Natural killer cell (primary cell): ENCODE data around the gene DCDC1. TPM values are rescaled to one million over a fixed set of nuclear protein-coding genes. Genes with fewer than 3 reads are reported as not detected.

Experiments used
- ATAC-seq, 3 donors: fragments of 150-1000 bp in 2 of 3; fragments of 200-7000 bp in 1 of 3; cut with Tn5 transposase; 1 replicate in 1 of 3; 2 replicates in 2 of 3; pipeline ENCODE4 v1.10.0; 2021; ENCODE audit warnings: mild to moderate bottlenecking in 2 of 3, moderate library complexity in 2 of 3
- DNase-seq, 2 donors: peaks; one replicate each; pipeline versions ENCODE4 v3.0.0 to v3.0.0-alpha.2; 2013 to 2021; ENCODE audit warnings: mixed read lengths in 1 of 2
- H3K27ac ChIP-seq: one replicate; pipeline ENCODE4 v1.5.1; 2013; ENCODE audit warnings: mild to moderate bottlenecking, low read length
- H3K27me3 ChIP-seq: one replicate; pipeline ENCODE4 v1.6.1; 2013; ENCODE audit warnings: low read length; ENCODE audit not compliant: control insufficient read depth, insufficient read depth
- H3K36me3 ChIP-seq: one replicate; pipeline ENCODE4 v1.6.1; 2013; ENCODE audit warnings: low read length; ENCODE audit not compliant: control insufficient read depth, insufficient read depth
- H3K4me1 ChIP-seq: one replicate; pipeline ENCODE4 v1.6.1; 2013; ENCODE audit warnings: low read length; ENCODE audit not compliant: control insufficient read depth, insufficient read depth
- H3K4me3 ChIP-seq: one replicate; pipeline ENCODE4 v1.5.1; 2013; ENCODE audit warnings: low read length
- H3K9me3 ChIP-seq: one replicate; pipeline ENCODE4 v1.6.1; 2013; ENCODE audit warnings: low read length; ENCODE audit not compliant: control insufficient read depth, insufficient read depth
- H3K27ac Mint-ChIP-seq, 2 donors: one replicate each; pipeline ENCODE4 v1.8.0; 2022; ENCODE audit warnings: mild to moderate bottlenecking in 2 of 2, mixed read lengths in 2 of 2, moderate library complexity in 1 of 2
- H3K27me3 Mint-ChIP-seq, 2 donors: one replicate each; pipeline ENCODE4 v1.8.0; 2022; ENCODE audit warnings: low read depth in 2 of 2, mixed read lengths in 2 of 2
- H3K36me3 Mint-ChIP-seq: one replicate; pipeline ENCODE4 v1.8.0; 2022; ENCODE audit warnings: mixed read lengths
- H3K4me1 Mint-ChIP-seq, 2 donors: one replicate each; pipeline ENCODE4 v1.8.0; 2022; ENCODE audit warnings: mixed read lengths in 2 of 2
- H3K4me3 Mint-ChIP-seq: one replicate; pipeline ENCODE4 v1.8.0; 2022; ENCODE audit warnings: mild to moderate bottlenecking, moderate library complexity, mixed read lengths
- H3K9me3 Mint-ChIP-seq, 2 donors: one replicate each; pipeline ENCODE4 v1.8.0; 2022; ENCODE audit warnings: mixed read lengths in 2 of 2
- WGBS: methylation state at CpG from one replicate; pipeline ENCODE4 v1.1.7; 2013; ENCODE audit warnings: missing lambda C conversion rate; ENCODE audit not compliant: insufficient coverage; 5-methylcytosine and 5-hydroxymethylcytosine counted together
- intact Hi-C: fragments of 100-400 bp; cut with micrococcal nuclease; formaldehyde crosslinking; loops from one replicate; pipeline ENCODE4 v1.14.2; 2022
- total RNA-seq, 4 donors: library from RNA; stranded (reverse); fragments of 120-200 nt in 1 of 4; gene quantifications; one replicate each; pipeline versions ENCODE4 v1.2.3 to v1.2.4, GENCODE V29; 2013 to 2022
- TF ChIP-seq, protein P1 (sequence below): fragments of 200-600 bp; IDR thresholded peaks from one replicate; pipeline ENCODE4 v1.8.0; 2022; ENCODE audit warnings: antibody characterized with exemption

The DCDC1 gene
- total RNA-seq, 3 donors from 2014 or later (not counting 1 experiment from before 2014, with no cell fraction given) = not detected

DNA sequence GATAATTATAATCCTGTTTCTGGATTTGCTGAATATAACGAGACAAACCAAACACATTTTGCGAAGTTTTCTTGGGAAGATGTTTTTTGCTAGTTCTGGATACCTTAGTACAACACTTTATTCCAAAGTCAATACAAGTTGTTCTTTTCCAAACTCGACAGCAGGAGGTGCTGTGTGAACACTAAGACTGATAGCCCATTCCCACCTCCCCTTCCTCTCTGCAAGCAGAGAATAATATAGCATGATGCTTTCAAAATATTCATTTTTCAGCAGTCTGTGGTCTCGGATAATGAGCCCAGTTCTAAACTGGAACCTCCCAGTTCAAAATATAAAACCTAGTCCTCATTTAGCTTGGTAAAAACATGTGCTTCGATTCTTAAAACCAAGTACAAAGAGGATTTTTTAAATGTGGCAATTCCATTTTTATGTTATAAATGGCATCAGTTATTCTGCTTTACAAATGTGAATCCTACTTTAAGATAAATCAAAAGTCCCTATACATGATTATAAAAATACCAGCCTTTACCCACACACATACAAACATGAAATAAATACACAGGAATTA, 129.1 kb downstream of the DCDC1 start:
- Mint-ChIP-seq H3K36me3 (no peaks in the 10 kb centered on the region), H3K27ac (no peak overlapping the region), H3K4me3 (no peak overlapping the region), H3K4me1 (no peaks in the 10 kb centered on the region), H3K27me3 (no peaks in the 10 kb centered on the region), H3K9me3 (no peaks in the 10 kb centered on the region)
- WGBS = 10% methylated on average over 2 of the region's 5 CpGs
- no peak overlapping the region for H3K4me3 ChIP-seq
- ATAC-seq (no peak), DNase-seq (peak in 1 of 2 donors; percentile 58)
- no peaks in the 10 kb centered on the region for H3K27me3 ChIP-seq
- no peaks in the 10 kb centered on the region for H3K36me3 ChIP-seq
- intact Hi-C loops = no loop called here
- H3K27ac ChIP-seq = no peak overlapping the region
- TF ChIP-seq, protein P1, sequence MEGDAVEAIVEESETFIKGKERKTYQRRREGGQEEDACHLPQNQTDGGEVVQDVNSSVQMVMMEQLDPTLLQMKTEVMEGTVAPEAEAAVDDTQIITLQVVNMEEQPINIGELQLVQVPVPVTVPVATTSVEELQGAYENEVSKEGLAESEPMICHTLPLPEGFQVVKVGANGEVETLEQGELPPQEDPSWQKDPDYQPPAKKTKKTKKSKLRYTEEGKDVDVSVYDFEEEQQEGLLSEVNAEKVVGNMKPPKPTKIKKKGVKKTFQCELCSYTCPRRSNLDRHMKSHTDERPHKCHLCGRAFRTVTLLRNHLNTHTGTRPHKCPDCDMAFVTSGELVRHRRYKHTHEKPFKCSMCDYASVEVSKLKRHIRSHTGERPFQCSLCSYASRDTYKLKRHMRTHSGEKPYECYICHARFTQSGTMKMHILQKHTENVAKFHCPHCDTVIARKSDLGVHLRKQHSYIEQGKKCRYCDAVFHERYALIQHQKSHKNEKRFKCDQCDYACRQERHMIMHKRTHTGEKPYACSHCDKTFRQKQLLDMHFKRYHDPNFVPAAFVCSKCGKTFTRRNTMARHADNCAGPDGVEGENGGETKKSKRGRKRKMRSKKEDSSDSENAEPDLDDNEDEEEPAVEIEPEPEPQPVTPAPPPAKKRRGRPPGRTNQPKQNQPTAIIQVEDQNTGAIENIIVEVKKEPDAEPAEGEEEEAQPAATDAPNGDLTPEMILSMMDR = no peak
- H3K9me3 ChIP-seq = no peaks in the 10 kb centered on the region
- no peaks in the 10 kb centered on the region for H3K4me1 ChIP-seq

DNA sequence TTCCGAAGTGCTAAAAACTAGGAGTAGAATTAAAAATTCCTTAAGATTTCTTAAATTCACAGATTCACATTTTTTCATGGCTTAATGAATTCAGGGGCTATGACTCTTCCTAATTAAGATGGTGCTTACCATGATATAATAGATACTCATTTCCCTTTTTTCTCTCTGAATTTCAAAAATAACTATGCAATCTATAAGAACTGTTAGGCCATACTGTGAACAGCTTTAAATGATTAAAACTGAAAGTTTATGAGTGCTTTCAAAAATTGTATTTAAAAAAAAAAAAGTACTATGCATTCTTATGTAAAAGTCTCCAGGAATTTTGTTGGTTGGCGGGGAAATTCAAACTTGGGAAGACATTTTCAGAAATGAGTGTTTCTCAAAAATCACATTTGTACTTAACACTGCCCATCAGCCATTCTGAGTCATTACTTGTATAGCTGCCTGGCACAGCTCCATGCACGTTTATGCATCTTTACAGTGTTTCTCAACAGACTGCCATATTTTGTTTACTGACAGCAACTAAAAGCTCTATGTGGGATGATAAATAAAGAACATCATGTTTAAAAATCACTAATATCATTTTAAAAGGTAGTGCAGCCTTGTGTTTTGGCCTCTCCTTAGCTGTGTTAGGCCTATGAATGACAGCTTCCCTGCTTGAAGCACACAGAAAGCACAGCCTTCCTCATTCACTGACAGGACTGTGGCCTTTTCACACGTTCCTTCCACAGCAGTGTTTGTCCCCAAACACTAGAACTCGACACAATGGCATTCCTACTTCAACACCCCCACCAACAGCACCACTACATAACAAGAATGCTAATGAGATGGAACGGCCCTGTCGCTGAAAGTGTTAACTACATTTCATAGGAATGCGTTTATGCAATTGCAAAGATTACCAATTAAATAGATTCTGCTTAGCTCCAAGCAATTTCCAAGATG, 131.4 kb downstream of the DCDC1 start:
- no peaks in the 10 kb centered on the region for H3K27me3 Mint-ChIP-seq
- no peaks in the 10 kb centered on the region for H3K4me1 ChIP-seq
- H3K27me3 ChIP-seq = no peaks in the 10 kb centered on the region
- H3K27ac ChIP-seq = no peak overlapping the region
- no peaks in the 10 kb centered on the region for H3K9me3 ChIP-seq
- DNase-seq = no peak
- H3K4me3 ChIP-seq = no peak overlapping the region
- 76% methylated on average over 7 of the region's 8 CpGs for WGBS
- no peak overlapping the region for H3K27ac Mint-ChIP-seq
- ATAC-seq = no peak
- H3K4me3 Mint-ChIP-seq = no peak overlapping the region
- H3K9me3 Mint-ChIP-seq = no peaks in the 10 kb centered on the region
- H3K4me1 Mint-ChIP-seq = no peaks in the 10 kb centered on the region
- H3K36me3 Mint-ChIP-seq = no peaks in the 10 kb centered on the region
- H3K36me3 ChIP-seq = no peaks in the 10 kb centered on the region
- TF ChIP-seq, protein P1 = no peak
- intact Hi-C loops = loop anchor here (10.0 kb wide), 1 partner anchor 937 kb away; no protein-coding TSS in a partner anchor

DNA sequence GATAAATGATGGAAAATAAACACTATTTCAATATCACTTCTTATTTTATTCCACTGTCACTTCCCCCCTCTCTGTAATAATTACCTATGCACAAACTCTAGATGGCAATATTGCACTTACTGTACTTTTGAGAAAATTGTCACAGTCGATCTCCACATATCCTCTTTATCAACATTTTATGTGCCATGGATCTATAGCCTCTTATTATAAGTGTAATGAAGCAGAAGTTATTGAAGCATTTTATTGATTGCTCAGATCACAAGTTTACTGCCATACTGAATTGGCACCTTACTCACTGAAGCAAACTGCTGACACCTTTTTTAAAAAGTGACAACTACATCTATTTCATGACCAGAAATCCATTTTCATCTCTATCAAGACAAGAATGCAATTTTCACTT, 133.4 kb downstream of the DCDC1 start:
- Histone ChIP-seq H3K27ac (no peak overlapping the region), H3K36me3 (no peaks in the 10 kb centered on the region), H3K4me3 (no peak overlapping the region), H3K4me1 (no peaks in the 10 kb centered on the region), H3K9me3 (no peaks in the 10 kb centered on the region), H3K27me3 (no peaks in the 10 kb centered on the region)
- H3K36me3 Mint-ChIP-seq = no peaks in the 10 kb centered on the region
- no peak for ATAC-seq
- peak in 1 of 2 donors; percentile 4 for DNase-seq
- TF ChIP-seq, protein P1 = no peak
- no peak overlapping the region for H3K27ac Mint-ChIP-seq
- H3K4me3 Mint-ChIP-seq = no peak overlapping the region
- intact Hi-C loops = loop anchor here (10.0 kb wide), 1 partner anchor 939 kb away; no protein-coding TSS in a partner anchor
- no peaks in the 10 kb centered on the region for H3K9me3 Mint-ChIP-seq
- no peaks in the 10 kb centered on the region for H3K4me1 Mint-ChIP-seq
- no CpG with 5 or more reads among the region's 1 CpG for WGBS
- H3K27me3 Mint-ChIP-seq = no peaks in the 10 kb centered on the region
